GM19351 (cell line): ENCODE measurements around the gene FAM234A.
"Not testable (repeated sequence)": the region's sequence is repeated elsewhere in the genome, so short reads cannot be mapped to it uniquely, and the experiment has no call there.

Experiments
- ATAC-seq: cut with Tn5 transposase; IDR thresholded peaks from one replicate; pipeline ENCODE4 v1.9.1; 2021; ENCODE audit warnings: mild to moderate bottlenecking, moderate library complexity; ENCODE audit not compliant: unreplicated experiment

FAM234A gene

DNA sequence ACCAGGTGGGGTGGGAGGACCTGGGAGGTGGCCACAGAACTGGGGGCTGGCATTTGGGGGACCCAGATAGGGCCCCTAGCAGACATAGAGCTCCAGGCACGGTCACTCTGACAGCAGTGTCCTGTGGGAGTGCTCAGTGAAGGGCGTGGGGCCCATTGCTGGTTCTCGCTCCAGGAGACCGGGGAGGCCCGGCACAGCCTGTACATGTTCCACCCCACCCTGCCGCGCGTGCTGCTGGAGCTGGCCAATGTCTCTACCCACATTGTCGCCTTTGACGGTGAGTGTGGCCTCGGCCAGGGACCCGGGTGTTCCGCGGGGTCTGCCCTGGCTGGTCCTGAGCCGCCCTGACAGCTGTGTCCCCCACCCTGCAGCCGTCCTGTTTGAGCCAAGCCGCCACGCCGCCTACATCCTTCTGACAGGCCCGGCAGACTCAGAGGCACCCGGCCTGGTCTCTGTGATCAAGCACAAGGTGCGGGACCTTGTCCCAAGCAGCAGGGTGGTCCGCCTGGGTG lies 29.9 kb downstream of the FAM234A start:
- ATAC-seq: no peak

DNA sequence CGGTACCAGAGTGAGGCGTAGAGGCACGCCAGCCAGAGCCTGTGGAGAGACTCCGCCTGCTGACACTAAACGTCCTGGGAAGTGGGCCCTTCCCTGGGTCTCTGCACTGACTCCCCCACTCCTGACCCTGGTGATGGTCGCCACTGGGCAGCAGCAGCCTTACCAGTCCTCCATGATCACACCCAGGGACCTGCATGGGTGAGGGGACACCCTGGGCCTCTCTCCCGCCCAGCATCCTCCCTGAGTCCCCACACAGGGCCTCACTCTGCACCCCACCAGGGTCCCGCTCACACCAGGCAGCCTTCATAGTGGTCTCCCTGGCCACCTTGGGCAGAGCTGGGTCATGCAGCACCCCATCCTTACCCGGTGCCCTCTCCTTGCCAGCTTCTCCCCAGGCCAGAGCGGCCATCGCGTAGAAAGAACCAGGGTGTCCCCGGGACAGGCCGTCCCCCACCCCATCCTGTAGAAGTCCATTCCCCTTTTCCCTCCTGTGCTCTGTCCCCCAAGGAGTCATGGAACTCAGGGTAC lies 30.4 kb downstream of the FAM234A start:
- no peak for ATAC-seq

DNA sequence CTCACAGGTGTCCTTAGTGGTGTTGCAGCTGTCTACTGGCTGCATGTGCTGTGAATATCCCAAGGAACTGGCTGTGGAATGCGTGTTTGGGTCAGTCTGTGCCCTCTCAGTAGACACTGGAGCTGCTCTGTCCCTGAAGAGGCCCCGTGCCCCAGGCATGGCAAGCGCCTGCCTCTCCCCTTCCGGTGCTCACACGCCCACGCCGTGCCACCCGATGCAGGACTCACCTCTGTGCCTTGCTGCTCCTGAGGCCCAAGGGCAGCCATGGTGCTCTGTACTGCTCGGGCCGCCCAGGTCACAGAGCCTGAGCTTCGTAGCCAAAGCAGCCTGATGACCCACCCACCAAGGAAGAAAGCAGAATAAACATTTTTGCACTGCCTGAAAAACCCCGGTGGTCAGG lies 31.1 kb downstream of the FAM234A start:
- no peak for ATAC-seq

DNA sequence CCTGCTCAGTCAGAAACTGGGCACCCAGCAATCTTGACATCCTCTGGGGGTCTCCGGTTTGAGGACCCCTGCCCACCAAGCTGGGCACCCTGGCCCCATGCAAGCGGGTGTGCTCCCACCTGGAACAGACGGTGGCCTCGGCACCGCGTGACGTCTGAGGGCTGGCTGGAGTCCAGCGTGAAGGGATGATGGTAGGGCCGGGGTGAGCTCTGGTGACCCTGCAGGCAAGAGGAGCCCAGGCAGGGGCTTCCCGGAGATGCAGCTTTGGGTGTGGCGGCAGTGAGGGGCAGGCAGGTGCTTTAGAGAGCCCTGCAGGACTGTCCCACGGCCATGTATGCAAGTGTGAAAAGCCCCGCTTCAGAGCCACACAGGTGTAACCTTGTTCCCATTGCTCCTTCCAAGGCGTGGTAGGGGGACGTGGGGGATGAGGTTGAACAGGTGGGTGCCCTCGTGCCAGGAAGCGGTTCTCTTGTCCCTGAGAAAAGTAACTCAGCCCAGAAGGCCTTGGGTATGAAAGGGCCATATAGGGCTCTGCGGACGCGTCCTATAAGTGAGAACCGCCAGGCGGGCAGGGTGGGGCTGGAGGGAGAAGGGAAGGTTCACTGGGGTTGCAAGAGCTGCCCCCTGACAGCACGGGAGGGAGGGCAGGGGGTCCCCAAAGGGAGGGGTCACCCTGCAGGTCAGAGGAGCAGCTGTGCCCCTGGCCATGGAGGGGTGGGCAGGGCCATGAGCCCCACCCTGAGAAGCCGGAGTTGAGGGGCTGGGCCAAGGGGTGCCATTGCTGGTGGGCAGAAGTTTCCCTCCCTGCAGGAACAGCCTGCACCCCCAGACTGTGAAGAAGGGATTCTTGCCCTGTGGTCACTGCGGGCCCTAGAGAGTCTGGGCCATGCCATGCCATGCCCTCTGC lies 31.9 kb downstream of the FAM234A start:
- ATAC-seq: no peak

DNA sequence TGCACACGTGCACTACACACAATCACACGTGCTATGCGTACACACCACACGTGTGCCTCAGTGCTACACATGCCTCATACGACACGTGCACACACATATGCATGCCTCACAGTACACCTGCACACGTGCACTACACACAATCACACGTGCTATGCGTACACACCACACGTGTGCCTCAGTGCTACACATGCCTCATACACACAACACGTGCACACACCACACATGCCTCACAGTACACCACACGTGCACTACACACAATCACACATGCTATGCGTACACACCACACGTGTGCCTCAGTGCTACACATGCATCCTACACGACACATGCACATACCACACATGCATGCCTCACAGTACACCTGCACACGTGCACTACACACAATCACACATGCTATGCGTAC lies 32.9 kb downstream of the FAM234A start:
- ATAC-seq: not testable (repeated sequence)

DNA sequence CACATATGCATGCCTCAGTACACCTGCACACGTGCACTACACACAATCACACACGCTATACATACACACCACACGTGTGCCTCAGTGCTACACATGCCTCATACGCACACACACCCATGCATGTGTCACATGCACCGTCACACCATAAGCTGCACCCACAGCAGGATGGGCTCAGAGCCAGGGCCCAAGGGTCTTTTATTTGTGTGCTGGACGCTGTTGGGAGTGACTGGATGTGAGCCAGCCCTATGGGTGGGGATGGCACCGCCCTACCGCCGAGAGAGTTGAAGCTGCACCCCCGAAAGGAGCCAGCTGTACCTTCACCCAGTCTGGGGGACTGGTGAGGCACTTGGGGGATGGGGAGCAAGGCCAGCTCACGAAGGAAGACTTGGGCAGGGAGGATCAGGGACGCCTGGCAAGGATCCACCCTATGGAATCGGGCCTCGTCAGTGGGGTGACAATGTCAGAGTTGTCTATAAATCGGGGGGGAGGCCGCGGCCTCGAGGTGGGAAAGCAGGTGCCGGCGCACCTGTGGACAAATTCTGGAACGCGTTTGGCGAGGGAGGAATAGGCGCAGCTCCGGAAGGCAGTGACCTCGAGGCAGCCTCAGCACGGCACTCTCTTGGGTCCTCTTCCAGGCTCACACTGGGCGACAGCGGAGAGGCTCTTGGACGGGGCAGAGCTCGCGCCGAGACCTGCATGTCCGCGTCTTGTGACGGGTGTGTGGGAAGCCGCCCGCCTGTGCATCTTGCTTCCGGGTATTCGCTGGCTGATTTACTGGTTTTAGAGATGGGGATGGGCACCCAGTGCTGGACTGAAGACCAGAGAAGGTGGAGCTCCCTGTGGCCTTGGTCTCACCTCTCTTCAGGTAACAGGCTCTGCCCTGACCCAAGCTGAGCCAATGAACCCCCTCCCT lies 33.8 kb downstream of the FAM234A start:
- ATAC-seq: no peak

DNA sequence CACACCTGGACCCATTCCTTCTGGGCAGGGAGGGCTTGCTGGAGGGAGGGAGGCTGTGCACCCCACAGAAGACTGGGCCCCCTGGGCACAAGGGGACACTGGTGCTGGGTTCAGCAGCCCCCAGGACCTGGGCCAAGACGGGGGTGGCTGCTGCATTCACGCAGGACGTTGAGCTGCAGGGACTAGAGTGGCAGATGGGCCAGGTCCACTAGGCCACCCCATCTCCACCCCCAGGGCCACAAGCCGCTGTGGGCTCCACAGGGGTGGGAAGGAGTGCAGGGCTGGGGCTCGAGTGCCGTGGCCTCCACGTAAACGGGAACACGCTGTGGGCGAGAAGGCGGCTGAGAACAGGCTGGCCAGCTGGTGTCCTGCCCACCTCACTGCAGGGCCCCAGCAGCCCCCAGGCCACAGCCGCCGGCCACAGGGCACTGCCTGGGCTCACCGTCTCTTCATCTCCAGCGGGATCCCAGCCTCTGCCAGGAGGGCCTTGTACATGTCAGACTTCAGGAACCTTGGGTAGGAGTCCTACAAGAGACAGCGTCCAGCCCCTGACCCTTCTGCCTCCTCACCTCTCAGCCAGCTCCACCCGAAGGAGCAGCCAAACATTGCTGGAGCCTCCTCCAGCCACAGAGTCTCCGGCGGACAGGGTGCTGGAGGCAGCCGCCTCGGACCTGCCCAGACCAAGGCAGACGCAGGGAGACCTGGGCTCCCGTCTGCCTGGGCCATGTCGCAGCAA lies 34.6 kb downstream of the FAM234A start:
- no peak for ATAC-seq

DNA sequence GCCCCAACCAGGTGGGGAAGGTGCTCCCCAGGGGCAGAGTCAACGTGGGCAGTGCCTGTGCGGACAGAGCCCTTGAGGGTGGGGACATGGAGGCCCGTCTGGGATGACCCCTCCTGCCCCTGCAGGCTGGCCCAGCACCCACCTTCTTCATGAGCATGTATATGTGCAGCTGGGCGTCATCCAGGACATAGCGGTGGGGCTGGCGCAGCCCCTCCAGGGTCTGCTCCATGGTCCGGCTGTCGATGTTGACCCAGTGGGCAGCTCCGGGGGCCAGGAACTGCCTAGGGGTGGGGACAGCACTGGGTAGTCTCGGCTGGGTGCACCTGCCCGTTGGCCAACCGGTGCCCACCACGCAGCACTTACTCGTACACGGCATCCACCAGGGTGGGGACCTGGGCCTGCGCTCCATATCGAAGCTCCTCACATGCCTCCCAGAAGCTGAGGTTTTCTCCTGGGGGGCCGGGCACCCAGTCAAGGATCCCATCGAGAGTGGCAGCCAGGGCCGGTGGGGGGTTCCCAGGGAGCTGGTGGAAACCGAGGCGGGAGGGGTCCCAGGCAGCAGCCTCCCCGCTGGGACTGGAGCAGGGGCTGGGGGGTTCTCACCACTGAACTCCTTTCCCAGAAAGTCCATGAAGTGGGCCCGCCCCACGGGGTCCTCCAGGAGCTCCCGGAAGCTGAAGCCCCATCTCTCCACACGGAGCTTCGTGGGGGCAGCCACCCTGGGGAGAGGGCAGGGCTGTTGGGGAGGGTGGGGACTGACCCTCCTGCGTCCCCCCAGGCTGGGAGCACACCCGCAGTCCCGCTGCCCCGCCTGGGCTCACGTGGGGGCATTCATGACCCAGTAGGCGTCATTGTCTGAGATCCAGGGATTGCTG lies 36.0 kb downstream of the FAM234A start:
- ATAC-seq: no peak

DNA sequence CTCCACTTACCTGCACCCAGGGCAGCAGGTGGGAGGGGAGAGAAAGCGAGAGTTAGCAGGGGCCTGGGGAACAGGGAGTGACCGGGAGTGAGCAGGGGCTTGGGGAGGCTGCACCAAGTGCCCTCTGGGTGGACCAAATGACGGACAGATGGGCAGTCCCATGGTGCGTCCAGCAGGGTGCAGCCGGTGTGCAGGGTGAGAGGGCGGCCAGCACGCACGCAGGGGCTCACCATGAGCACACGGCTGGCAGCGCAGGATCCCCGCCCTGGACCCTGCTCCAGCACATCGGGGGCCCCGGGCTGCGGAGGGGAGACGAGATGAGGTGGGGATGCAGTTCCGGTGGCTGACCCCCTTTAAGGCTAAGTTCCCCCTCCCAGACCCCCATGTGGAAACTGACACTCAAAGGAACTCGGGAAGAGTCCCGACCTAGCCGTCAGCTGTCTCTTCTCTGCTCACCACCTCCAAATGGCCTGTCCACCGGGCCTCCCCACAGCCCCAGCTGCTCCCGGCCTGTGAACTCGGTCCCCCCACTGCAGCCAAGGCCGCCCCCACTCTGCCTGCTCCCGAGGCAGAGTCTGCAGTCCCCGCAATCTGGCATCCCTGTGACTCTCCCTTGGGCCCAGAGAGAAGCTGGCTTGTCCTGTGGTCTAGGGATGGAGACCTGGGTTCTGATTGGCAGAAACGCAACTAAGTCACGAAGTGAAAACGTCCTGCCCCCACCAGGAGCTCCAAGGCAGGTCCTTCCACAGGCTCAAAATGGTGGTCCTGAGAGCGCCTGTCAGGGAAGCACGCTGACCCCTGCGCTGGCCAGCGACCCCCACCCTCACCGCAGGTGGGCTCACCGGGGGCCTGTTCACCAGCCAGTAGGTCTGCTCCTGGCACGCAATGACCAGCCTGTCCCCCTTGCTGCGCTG lies 38.3 kb downstream of the FAM234A start:
- ATAC-seq: no peak

DNA sequence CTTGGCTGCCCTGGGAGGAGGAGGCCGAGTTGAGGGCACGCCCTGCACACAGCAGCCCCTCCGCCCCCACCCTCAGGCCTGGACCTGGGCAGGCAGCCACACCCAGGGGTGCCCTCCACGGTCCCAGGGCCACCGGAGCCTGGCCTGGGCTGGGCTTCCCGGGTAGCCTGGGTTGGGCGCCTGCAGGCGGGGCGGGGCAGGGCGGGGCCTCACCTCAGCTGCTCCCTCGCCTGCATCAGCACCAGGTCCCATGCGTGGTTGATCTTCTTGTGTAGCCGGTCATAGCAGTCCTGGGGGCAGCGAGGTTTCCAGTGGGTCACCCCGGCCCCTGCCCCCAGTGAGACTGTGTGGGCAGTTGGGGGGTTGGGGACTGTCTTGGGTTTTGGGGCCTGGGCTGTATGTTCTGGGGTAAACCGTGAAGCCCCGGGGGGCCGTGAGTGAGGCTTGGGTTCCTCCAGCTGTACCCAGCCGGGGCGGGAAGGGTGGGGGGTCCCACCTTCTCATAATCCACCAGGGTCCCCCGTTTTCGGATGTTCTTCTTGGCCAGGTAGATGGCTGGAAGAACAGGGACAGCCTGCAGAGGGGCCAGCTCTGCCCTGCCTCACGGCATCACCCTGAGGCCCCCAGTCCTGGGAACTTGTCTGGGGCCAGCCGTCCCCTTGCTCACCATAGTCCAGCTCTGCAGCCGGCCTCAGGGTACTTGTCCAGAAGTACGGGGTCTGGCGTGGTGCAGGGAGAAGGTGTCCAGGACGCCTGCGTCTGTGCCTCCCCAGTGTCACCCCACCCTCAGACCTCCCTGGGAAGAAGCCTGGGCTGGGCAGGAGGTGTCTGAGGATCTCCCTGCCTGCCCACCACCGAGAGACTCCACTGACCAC lies 39.2 kb downstream of the FAM234A start:
- no peak for ATAC-seq

DNA sequence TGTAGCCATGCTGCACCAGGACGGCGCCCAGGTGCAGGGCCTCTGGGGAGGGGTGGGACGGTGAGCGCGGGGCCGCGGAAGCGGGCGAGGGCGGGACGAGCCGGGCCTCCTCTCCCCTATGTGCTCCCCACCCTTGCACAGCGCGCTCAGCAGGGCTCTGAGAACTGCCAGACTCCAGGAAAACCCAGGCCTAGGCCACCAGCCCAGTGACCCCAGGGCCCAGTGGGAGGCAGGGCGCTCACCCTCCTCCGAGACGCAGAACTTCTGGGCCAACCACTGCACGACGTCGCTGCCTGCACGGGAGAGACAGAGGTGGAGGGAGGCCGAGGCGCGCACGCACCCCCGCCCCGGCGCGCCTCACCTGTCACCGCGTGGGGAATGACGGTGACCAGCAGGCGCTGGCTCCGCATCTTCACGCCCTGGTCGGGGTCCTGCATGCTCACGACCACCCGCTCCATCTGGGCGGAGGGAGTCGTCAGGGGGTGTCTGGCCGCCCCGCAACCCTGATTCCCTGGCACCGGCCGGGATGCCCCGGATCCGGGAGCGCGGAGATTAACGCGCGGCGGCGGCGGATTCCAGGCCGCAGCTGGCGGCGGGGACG lies 40.5 kb downstream of the FAM234A start:
- no peak for ATAC-seq

DNA sequence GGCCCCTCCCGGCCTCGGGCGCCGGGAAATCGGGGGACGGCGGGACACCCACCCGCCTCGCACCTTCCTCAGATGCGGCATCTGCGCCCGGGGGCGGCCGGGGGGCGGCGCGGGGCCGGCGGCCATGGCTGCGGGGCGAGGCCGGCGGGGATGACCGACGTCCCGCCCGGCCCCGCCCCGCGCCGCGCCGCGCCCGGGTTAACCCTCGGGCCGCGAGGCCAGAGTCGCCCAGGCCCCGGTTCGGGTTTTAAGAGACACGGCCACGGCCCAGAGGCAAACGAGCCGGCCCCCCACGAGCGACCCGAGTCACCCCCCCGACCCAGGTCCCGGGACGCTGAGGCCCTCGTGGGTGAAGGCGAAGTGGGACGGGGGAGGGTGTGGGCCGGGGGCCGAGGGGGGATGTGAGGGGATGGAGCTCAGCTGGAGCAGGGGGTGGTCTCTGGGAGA lies 41.2 kb downstream of the FAM234A start, which contains the start of gene RGS11:
Gene RGS11 (minus strand): TSS at position 159 of the 447 bp plus-strand sequence. CDS start 33 bp downstream, at position 126.
- ATAC-seq: no peak

DNA sequence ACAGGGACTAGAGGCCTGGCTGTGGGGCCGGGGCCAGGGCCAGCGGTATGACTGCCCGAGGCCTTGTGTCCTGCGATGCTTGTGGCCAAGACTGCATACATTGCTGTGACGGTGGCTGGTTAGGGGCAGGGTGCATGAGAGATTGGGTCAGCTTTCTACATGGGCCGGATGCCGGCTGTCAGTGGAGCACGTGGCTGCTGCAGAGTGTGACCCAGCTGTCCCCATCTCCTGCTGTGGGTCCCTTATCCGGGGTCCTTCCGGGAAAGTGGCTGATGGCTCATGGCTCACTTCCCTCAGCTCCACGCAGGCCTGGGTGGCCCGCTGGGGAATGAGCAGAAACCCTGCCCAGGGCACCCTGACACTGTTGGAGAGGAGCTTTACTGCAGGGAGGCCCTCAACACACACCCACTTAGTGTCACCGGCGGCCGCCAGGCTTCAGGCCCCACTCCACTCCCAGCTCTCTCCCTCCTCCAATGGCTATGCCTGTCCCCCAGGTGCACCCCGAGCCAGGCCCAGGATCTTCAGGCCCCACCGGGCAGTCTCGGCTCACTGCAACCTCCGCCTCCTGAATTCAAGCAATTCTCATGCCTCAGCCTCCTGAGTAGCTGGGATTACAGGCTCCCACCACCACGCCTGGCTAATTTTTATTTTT lies 41.9 kb downstream of the FAM234A start:
- no peak for ATAC-seq

DNA sequence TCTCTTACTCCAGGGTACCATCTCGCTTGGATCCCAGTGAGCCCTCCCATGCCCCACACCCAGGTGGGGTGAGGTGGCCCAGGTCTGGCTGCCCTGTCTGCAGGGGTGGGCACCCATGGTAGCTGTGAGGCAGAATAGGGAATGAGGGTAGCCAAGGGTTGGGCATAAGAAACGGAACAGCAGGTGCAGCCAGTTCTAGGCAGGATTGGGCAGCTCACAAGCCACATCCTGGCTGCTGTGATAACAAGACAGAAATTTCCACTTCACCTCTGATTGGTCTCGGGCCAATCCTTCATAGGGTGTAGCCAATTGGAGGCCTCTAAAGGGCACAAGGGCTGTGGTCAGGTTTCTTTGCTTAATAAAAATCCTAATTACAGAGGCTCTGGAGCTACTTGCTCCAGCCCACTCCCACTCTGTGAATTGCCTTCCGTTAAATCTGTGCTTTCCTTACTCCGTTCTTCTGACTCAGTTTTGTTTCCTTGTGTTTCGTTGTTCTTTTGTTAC lies 44.3 kb downstream of the FAM234A start:
- ATAC-seq: no peak

DNA sequence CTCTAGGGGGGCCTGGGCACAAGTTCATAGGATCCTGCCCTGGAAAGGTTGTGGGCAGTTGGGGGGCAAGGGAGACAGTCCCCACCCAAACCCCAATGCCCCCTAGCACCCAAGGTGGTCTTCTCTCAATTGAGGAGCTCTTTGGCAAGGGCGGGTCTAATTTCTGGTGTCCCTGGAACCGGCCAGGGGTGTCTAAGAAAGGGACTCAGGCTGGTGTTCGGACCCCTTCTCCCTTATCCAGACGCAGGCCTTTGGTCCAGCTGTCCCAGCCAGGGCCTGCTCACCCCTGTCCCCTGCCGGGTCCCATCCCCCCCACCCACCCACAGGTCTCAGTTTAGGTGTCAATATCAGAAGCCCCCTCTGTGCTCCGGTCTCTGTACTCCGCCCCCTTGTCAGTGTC lies 44.9 kb downstream of the FAM234A start:
- no peak for ATAC-seq

DNA sequence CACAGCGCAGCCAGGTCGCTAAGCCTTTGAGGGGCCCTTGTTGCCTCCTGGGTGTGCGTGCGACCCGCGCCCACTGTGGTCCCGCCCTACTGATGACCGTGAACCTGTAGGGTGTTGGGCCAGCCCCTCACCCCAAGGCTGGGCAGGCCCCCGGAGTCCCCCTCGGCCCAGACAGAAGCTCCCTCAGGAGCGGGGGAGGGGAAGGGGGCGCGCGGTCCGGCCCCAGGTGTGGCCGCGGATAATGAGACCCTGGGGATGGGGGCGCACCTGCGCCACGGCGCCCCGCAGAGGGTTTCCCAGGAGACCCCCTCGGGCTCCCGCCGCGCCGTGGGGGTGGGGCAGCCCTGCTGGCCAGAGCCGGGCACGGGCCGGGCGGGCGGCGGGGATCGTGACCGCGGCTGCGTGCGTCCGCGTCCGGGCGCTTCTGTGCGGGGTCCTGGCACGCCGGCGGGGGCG lies 45.4 kb downstream of the FAM234A start:
- no peak for ATAC-seq
